ENCODE data around the gene CD47.

Gene CD47

GRCh38 chr3:108117241-108117775 is 26.5 kb upstream of the CD47 start:
- Histone ChIP-seq H3K4me3 (replicated peaks; ENCODE audit: insufficient read depth, low read length) (no peak overlapping the region), H3K27ac (replicated peaks) (peak overlapping the region; percentile 20; the same call in 1 of the 2 replicates), H3K27me3 (ENCODE audit: insufficient read depth, poor library complexity, severe bottlenecking) (no peaks in the 10 kb centered on the region)
- TF ChIP-seq GABPA (IDR thresholded peaks at IDR 0.05; ENCODE audit: low read depth) (no peak), SPI1 (IDR thresholded peaks at IDR 0.05; ENCODE audit: borderline replicate concordance, low read depth) (no peak), POLR2AphosphoS5 (IDR thresholded peaks at IDR 0.05; ENCODE audit: low read depth) (no peak)
- TF ChIP-seq, protein P1, sequence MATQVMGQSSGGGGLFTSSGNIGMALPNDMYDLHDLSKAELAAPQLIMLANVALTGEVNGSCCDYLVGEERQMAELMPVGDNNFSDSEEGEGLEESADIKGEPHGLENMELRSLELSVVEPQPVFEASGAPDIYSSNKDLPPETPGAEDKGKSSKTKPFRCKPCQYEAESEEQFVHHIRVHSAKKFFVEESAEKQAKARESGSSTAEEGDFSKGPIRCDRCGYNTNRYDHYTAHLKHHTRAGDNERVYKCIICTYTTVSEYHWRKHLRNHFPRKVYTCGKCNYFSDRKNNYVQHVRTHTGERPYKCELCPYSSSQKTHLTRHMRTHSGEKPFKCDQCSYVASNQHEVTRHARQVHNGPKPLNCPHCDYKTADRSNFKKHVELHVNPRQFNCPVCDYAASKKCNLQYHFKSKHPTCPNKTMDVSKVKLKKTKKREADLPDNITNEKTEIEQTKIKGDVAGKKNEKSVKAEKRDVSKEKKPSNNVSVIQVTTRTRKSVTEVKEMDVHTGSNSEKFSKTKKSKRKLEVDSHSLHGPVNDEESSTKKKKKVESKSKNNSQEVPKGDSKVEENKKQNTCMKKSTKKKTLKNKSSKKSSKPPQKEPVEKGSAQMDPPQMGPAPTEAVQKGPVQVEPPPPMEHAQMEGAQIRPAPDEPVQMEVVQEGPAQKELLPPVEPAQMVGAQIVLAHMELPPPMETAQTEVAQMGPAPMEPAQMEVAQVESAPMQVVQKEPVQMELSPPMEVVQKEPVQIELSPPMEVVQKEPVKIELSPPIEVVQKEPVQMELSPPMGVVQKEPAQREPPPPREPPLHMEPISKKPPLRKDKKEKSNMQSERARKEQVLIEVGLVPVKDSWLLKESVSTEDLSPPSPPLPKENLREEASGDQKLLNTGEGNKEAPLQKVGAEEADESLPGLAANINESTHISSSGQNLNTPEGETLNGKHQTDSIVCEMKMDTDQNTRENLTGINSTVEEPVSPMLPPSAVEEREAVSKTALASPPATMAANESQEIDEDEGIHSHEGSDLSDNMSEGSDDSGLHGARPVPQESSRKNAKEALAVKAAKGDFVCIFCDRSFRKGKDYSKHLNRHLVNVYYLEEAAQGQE (IDR thresholded peaks at IDR 0.05; ENCODE audit: insufficient replicate concordance, low read depth) = no peak
- TF ChIP-seq, protein P2, sequence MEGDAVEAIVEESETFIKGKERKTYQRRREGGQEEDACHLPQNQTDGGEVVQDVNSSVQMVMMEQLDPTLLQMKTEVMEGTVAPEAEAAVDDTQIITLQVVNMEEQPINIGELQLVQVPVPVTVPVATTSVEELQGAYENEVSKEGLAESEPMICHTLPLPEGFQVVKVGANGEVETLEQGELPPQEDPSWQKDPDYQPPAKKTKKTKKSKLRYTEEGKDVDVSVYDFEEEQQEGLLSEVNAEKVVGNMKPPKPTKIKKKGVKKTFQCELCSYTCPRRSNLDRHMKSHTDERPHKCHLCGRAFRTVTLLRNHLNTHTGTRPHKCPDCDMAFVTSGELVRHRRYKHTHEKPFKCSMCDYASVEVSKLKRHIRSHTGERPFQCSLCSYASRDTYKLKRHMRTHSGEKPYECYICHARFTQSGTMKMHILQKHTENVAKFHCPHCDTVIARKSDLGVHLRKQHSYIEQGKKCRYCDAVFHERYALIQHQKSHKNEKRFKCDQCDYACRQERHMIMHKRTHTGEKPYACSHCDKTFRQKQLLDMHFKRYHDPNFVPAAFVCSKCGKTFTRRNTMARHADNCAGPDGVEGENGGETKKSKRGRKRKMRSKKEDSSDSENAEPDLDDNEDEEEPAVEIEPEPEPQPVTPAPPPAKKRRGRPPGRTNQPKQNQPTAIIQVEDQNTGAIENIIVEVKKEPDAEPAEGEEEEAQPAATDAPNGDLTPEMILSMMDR (IDR thresholded peaks at IDR 0.05; ENCODE audit: insufficient read depth, low read length) = no peak
- peak in 1 of 2 experiments; percentile 46 for DNase-seq (ENCODE audit: low read depth in 1 of 2, low spot score in 1 of 2)

DNA sequence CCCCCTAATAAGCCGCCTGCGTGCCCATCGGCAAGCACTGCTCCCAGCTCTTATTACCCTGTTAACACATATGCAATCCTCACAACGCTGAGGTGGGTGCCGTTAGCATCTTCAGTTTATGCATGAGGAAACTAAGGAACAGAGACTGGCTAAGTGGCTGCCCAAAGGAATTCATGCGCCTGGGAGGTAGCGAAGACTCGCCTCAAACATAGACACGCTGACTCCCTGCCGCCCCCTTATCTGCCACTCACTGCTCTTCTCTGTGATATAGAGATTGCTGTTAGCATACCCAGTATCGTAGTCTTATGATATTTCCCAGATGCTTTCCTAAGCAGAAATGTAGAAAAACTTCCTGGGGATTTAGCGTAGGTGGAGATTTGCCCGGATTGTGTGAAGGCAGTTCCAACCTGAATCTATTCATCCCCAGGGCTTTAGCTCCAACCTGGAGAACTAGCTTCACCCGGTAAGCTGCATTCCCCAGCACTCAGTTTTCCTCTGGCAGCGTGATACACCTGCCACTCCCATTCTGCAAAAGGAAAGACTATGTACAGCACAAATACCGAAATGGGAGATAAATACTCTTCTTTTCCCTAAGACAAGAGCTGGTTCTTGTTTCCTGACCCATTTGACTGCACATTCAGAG is 23.7 kb upstream of the CD47 start:
- TF ChIP-seq, protein P2 (IDR thresholded peaks at IDR 0.05; ENCODE audit: insufficient read depth, low read length) = no peak
- no peak for TF ChIP-seq POLR2AphosphoS5 (IDR thresholded peaks at IDR 0.05; ENCODE audit: low read depth)
- no peak for TF ChIP-seq GABPA (IDR thresholded peaks at IDR 0.05; ENCODE audit: low read depth)
- TF ChIP-seq, protein P1 (IDR thresholded peaks at IDR 0.05; ENCODE audit: insufficient replicate concordance, low read depth) = no peak
- no peak for TF ChIP-seq SPI1 (IDR thresholded peaks at IDR 0.05; ENCODE audit: borderline replicate concordance, low read depth)
- H3K27ac ChIP-seq (replicated peaks) = no peak overlapping the region
- H3K4me3 ChIP-seq (replicated peaks; ENCODE audit: insufficient read depth, low read length) = no peak overlapping the region
- no peak for DNase-seq (ENCODE audit: low read depth in 1 of 2, low spot score in 1 of 2)
- H3K27me3 ChIP-seq (ENCODE audit: insufficient read depth, poor library complexity, severe bottlenecking) = no peaks in the 10 kb centered on the region

DNA sequence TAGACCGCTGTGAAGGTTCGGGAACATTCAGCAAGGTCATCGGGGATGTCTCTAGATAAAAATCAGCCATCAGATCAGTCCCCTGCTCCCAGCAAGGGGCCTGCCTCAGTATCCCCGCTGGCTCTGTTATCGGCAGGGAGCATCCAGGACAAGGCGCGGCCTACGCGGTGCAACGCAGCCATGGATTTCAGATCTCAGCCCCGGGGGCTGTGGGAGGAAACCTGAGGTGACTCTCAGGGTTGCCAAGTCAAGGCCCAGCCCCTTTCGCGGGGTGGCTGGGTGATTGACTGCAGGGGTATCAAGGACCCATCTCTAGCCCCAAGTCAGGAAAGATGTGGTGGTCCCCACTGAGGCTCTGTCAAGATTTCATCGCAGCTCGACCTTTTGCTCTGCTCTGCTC is 23.1 kb upstream of the CD47 start:
- no peak for DNase-seq (ENCODE audit: low read depth in 1 of 2, low spot score in 1 of 2)

More for the DNA sequence above, 23.1 kb upstream of the CD47 start:
- no peak for TF ChIP-seq GABPA (IDR thresholded peaks at IDR 0.05; ENCODE audit: low read depth)
- TF ChIP-seq, protein P1 (IDR thresholded peaks at IDR 0.05; ENCODE audit: insufficient replicate concordance, low read depth) = no peak
- no peak for TF ChIP-seq SPI1 (IDR thresholded peaks at IDR 0.05; ENCODE audit: borderline replicate concordance, low read depth)
- no peak for TF ChIP-seq POLR2AphosphoS5 (IDR thresholded peaks at IDR 0.05; ENCODE audit: low read depth)
- Histone ChIP-seq H3K4me3 (replicated peaks; ENCODE audit: insufficient read depth, low read length) (no peak overlapping the region), H3K27ac (replicated peaks) (no peak overlapping the region), H3K27me3 (ENCODE audit: insufficient read depth, poor library complexity, severe bottlenecking) (no peaks in the 10 kb centered on the region)

All from HL-60 (cell line).